ENCODE results near the gene LYPD6B. TPM values are rescaled to one million over a fixed set of nuclear protein-coding genes. Genes with fewer than 3 reads are reported as not detected.

Gene LYPD6B
- total RNA-seq, 1 experiment from 2014 or later: 2.0 TPM

- no peak overlapping the region for H2BK5ac ChIP-seq (ENCODE audit: insufficient read length, low read length)
- no peak overlapping the region for H3K23ac ChIP-seq (ENCODE audit: insufficient read length, low read depth, low read length)
- no peaks in the 10 kb centered on the region for H3K36me3 Mint-ChIP-seq (ENCODE audit: insufficient read depth in 1 of 3, low read depth in 3 of 3)
- H3K27ac ChIP-seq (ENCODE audit: insufficient read length, low read depth, low read length): peak overlapping the region; percentile 10
- H3K9ac ChIP-seq (ENCODE audit: extremely low read depth, insufficient read length, low read length): no peak overlapping the region
- H2AFZ ChIP-seq (ENCODE audit: low read length): no peak overlapping the region
- no peak overlapping the region for H4K8ac ChIP-seq (replicated peaks; ENCODE audit: insufficient read length, low read depth, low read length)
- no peak overlapping the region for H4K91ac ChIP-seq (ENCODE audit: insufficient read length, low read depth, low read length)
- no peaks in the 10 kb centered on the region for H3K79me1 ChIP-seq (ENCODE audit: insufficient read depth, low read depth, low read length, poor library complexity, severe bottlenecking)
- H3K79me2 ChIP-seq (ENCODE audit: insufficient read depth, low read length): no peaks in the 10 kb centered on the region
- H3K14ac ChIP-seq (ENCODE audit: insufficient read depth, low read length): no peak overlapping the region
- H3K23me2 ChIP-seq (ENCODE audit: insufficient read length, low read depth, low read length, poor library complexity, severe bottlenecking): no peaks in the 10 kb centered on the region
- peak overlapping the region; percentile 33 for H3K18ac ChIP-seq (ENCODE audit: insufficient read length, low read depth, low read length)
- no peak overlapping the region for H3K56ac ChIP-seq (ENCODE audit: insufficient read length, low read depth, low read length)
- no peak overlapping the region for H4K5ac ChIP-seq (ENCODE audit: insufficient read length, low read depth, low read length)
- peaks cover 18% of the 10 kb centered on the region for H3K4me1 ChIP-seq (ENCODE audit: insufficient read depth, low read length)
- peaks cover 45 to 54% of the 10 kb centered on the region in 2 experiments for H3K4me1 Mint-ChIP-seq
- no peak overlapping the region for H3K4me2 ChIP-seq (ENCODE audit: insufficient read depth, insufficient read length, low read length)
- no CpG with 5 or more reads among the region's 3 CpGs for WGBS (ENCODE audit: extremely low coverage, insufficient read length, low lambda C conversion rate)
- TF ChIP-seq, protein P1, sequence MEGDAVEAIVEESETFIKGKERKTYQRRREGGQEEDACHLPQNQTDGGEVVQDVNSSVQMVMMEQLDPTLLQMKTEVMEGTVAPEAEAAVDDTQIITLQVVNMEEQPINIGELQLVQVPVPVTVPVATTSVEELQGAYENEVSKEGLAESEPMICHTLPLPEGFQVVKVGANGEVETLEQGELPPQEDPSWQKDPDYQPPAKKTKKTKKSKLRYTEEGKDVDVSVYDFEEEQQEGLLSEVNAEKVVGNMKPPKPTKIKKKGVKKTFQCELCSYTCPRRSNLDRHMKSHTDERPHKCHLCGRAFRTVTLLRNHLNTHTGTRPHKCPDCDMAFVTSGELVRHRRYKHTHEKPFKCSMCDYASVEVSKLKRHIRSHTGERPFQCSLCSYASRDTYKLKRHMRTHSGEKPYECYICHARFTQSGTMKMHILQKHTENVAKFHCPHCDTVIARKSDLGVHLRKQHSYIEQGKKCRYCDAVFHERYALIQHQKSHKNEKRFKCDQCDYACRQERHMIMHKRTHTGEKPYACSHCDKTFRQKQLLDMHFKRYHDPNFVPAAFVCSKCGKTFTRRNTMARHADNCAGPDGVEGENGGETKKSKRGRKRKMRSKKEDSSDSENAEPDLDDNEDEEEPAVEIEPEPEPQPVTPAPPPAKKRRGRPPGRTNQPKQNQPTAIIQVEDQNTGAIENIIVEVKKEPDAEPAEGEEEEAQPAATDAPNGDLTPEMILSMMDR (conservative IDR thresholded peaks at IDR 0.05): no peak
- peak overlapping the region in 1 of 3 experiments; percentile 97; a peak in 2 of 7 replicates for H3K27ac Mint-ChIP-seq
- no peak overlapping the region for H2BK20ac ChIP-seq (ENCODE audit: low read depth, low read length, poor library complexity, severe bottlenecking)
- H3T11ph ChIP-seq (ENCODE audit: low read length): no peak overlapping the region
- no peaks in the 10 kb centered on the region for H3K9me3 Mint-ChIP-seq
- H4K20me1 ChIP-seq (ENCODE audit: control insufficient read depth, insufficient read depth, insufficient read length): no peaks in the 10 kb centered on the region
- no peak overlapping the region for H2BK15ac ChIP-seq (ENCODE audit: low read depth, low read length)
- H2AK5ac ChIP-seq (ENCODE audit: insufficient read length, low read length): no peak overlapping the region
- no peak overlapping the region for H3K4ac ChIP-seq (ENCODE audit: low read depth, low read length)
- no peak overlapping the region for H2BK120ac ChIP-seq (ENCODE audit: low read depth, low read length, poor library complexity, severe bottlenecking)
- H3K9me3 ChIP-seq (ENCODE audit: control insufficient read depth, low read depth, low read length): no peaks in the 10 kb centered on the region
- no peaks in the 10 kb centered on the region for H3K27me3 ChIP-seq (ENCODE audit: insufficient read depth, low read length)
- no peaks in the 10 kb centered on the region for H3K27me3 Mint-ChIP-seq (ENCODE audit: low read depth)
- H2BK12ac ChIP-seq (ENCODE audit: insufficient read length, low read depth, low read length): no peak overlapping the region
- H3K4me3 Mint-ChIP-seq: no peak overlapping the region
- no peak for DNase-seq
Measured at GRCh38 chr2:149077861-149078260, 39.4 kb downstream of the LYPD6B start.

Measured in H9 (cell line).